Thyroid gland (tissue), 4 donors: ENCODE results near the gene MYO5C.

Source experiments
- CTCF ChIP-seq, 6 experiments: fragments of 200-600 bp in 3 of 6; fragments of 450-650 bp in 3 of 6; sonication (generic) in 3 of 6; IDR thresholded peaks; one replicate each; pipeline ENCODE4 v1.5.1; 2016 to 2019; ENCODE audit warnings: antibody characterized with exemption in 6 of 6, mild to moderate bottlenecking in 2 of 6, inconsistent platforms in 1 of 6, moderate library complexity in 1 of 6
- POLR2A ChIP-seq, 2 donors: fragments of 450-650 bp; IDR thresholded peaks; one replicate each; pipeline ENCODE4 v1.6.1; 2017; ENCODE audit warnings: antibody characterized with exemption in 2 of 2, mild to moderate bottlenecking in 2 of 2, moderate library complexity in 1 of 2

GRCh38 chr15:52243697-52244555 lies 51.7 kb downstream of the MYO5C start:
- TF ChIP-seq POLR2A (IDR thresholded peaks at IDR 0.05) (no peak), CTCF (IDR thresholded peaks at IDR 0.05) (no peak)
